ACC112 (cell line): ENCODE measurements around the gene SYVN1.
"Not testable (repeated sequence)": the region's sequence is repeated elsewhere in the genome, so short reads cannot be mapped to it uniquely, and the experiment has no call there.

Source experiments
- H2AFZ ChIP-seq: fragments of 200-600 bp; sonication (generic); one replicate; pipeline ENCODE4 v1.6.0; 2017; ENCODE audit warnings: antibody characterized with exemption, low read length; ENCODE audit not compliant: unreplicated experiment
- H3K27ac ChIP-seq: fragments of 200-600 bp; sonication (generic); 2 replicates; pipeline ENCODE4 v1.5.1; 2014; ENCODE audit warnings: low read depth, mild to moderate bottlenecking, antibody characterized with exemption, low read length, moderate library complexity
- H3K27me3 ChIP-seq: fragments of 200-600 bp; sonication (generic); 2 replicates; pipeline ENCODE4 v1.6.1; 2014; ENCODE audit warnings: mild to moderate bottlenecking, antibody characterized with exemption, low read length, moderate library complexity, mixed read lengths; ENCODE audit not compliant: insufficient read depth
- H3K36me3 ChIP-seq: fragments of 200-600 bp; sonication (generic); 2 replicates; pipeline ENCODE4 v1.6.1; 2016; ENCODE audit warnings: mild to moderate bottlenecking, antibody characterized with exemption, low read length, moderate library complexity, mixed read lengths; ENCODE audit not compliant: insufficient read depth
- H3K4me1 ChIP-seq: fragments of 200-600 bp; sonication (generic); one replicate; pipeline ENCODE4 v1.6.1; 2016; ENCODE audit warnings: low read length, mixed read lengths; ENCODE audit not compliant: insufficient read depth, unreplicated experiment, control insufficient read depth
- H3K4me3 ChIP-seq: fragments of 200-600 bp; sonication (generic); 2 replicates; pipeline ENCODE4 v1.5.1; 2014; ENCODE audit warnings: mild to moderate bottlenecking, low read depth, low read length
- H3K79me2 ChIP-seq: fragments of 200-600 bp; sonication (generic); one replicate; pipeline ENCODE4 v1.6.0; 2016; ENCODE audit warnings: low read length; ENCODE audit not compliant: control insufficient read depth, unreplicated experiment, insufficient read depth

SYVN1 gene

GRCh38 chr11:65150509-65151299 lies 16.4 kb upstream of the SYVN1 start:
- Histone ChIP-seq H3K4me3 (peak overlapping the region; percentile 52; the same call in 1 of the 2 replicates), H3K79me2 (no peaks in the 10 kb centered on the region), H2AFZ (no peak overlapping the region), H3K4me1 (peaks cover 10% of the 10 kb centered on the region), H3K36me3 (no peaks in the 10 kb centered on the region), H3K27ac (peak overlapping the region; percentile 61; the same call in 1 of the 2 replicates), H3K27me3 (no peaks in the 10 kb centered on the region)

GRCh38 chr11:65150131-65150508 lies 15.8 kb upstream of the SYVN1 start:
- H3K36me3 ChIP-seq, H2AFZ ChIP-seq, H3K79me2 ChIP-seq, H3K27me3 ChIP-seq: not testable (repeated sequence)
- H3K27ac ChIP-seq: peak overlapping the region; percentile 61; the same call in 1 of the 2 replicates
- H3K4me3 ChIP-seq: peak overlapping the region; percentile 52; the same call in 1 of the 2 replicates
- H3K4me1 ChIP-seq: peaks cover 10% of the 10 kb centered on the region

- Histone ChIP-seq H2AFZ (no peak overlapping the region), H3K4me3 (no peak overlapping the region), H3K79me2 (no peaks in the 10 kb centered on the region), H3K4me1 (peaks cover 10% of the 10 kb centered on the region), H3K27me3 (no peaks in the 10 kb centered on the region), H3K36me3 (no peaks in the 10 kb centered on the region), H3K27ac (no peak overlapping the region)
These were observed 14.3 kb upstream of the SYVN1 start for GRCh38 chr11:65148657-65149056.

GRCh38 chr11:65147352-65148075 lies 13.2 kb upstream of the SYVN1 start:
- H3K27ac ChIP-seq: no peak overlapping the region
- no peak overlapping the region for H3K4me3 ChIP-seq
- peaks cover 10% of the 10 kb centered on the region for H3K4me1 ChIP-seq
- H3K27me3 ChIP-seq: no peaks in the 10 kb centered on the region
- H3K79me2 ChIP-seq: no peaks in the 10 kb centered on the region
- no peak overlapping the region for H2AFZ ChIP-seq
- no peaks in the 10 kb centered on the region for H3K36me3 ChIP-seq

- no peak overlapping the region for H3K27ac ChIP-seq
- H3K4me1 ChIP-seq: no peaks in the 10 kb centered on the region
- no peak overlapping the region for H2AFZ ChIP-seq
- peaks cover 9% of the 10 kb centered on the region; the same call in 1 of the 2 replicates for H3K27me3 ChIP-seq
- H3K4me3 ChIP-seq: no peak overlapping the region
- no peaks in the 10 kb centered on the region for H3K79me2 ChIP-seq
- no peaks in the 10 kb centered on the region for H3K36me3 ChIP-seq
These were observed 7.7 kb upstream of the SYVN1 start for GRCh38 chr11:65141896-65142494.

GRCh38 chr11:65136515-65137096 lies 2.3 kb upstream of the SYVN1 start:
- Histone ChIP-seq H3K79me2 (peaks cover 27% of the 10 kb centered on the region), H2AFZ (no peak overlapping the region), H3K27me3 (peaks cover 9% of the 10 kb centered on the region; the same call in 1 of the 2 replicates), H3K4me3 (no peak overlapping the region), H3K27ac (no peak overlapping the region), H3K4me1 (peaks cover 6% of the 10 kb centered on the region), H3K36me3 (no peaks in the 10 kb centered on the region; the same call in 1 of the 2 replicates)

- Histone ChIP-seq H3K27ac (no peak overlapping the region), H3K36me3 (peaks cover 3% of the 10 kb centered on the region; the same call in 1 of the 2 replicates), H3K4me3 (peak overlapping the region; percentile 85), H3K4me1 (peaks cover 6% of the 10 kb centered on the region), H3K79me2 (peaks cover 29% of the 10 kb centered on the region), H2AFZ (no peak overlapping the region), H3K27me3 (0 out of 2 replicates have a peak, but pooled peaks cover 1% of the 10 kb centered on the region)
These were observed 1.4 kb upstream of the SYVN1 start for GRCh38 chr11:65135633-65136145.

GRCh38 chr11:65134952-65135632 lies 773 bp upstream of the SYVN1 start:
- Histone ChIP-seq H3K27ac (peak overlapping the region; percentile 93), H3K79me2 (peaks cover 29% of the 10 kb centered on the region), H3K4me1 (peaks cover 6% of the 10 kb centered on the region), H3K27me3 (no peaks in the 10 kb centered on the region), H3K4me3 (peak overlapping the region; percentile 85), H3K36me3 (peaks cover 3% of the 10 kb centered on the region; the same call in 1 of the 2 replicates), H2AFZ (peak overlapping the region; percentile 46)

- peak overlapping the region; percentile 93; the same call in 1 of the 2 replicates for H3K27ac ChIP-seq
- peaks cover 6% of the 10 kb centered on the region for H3K4me1 ChIP-seq
- H2AFZ ChIP-seq: no peak overlapping the region
- no peaks in the 10 kb centered on the region for H3K27me3 ChIP-seq
- H3K36me3 ChIP-seq: peaks cover 3% of the 10 kb centered on the region; the same call in 1 of the 2 replicates
- peaks cover 29% of the 10 kb centered on the region for H3K79me2 ChIP-seq
- peak overlapping the region; percentile 85 for H3K4me3 ChIP-seq
These were observed 595 bp downstream of the SYVN1 start for GRCh38 chr11:65133724-65134123.
